Hepatocyte (in vitro differentiated cells): Measurements from ENCODE around the gene EYA3. TPM values are rescaled to one million over a fixed set of nuclear protein-coding genes. Genes with fewer than 3 reads are reported as not detected.

Experiments used
- DNase-seq: peaks from one replicate; pipeline ENCODE4 v3.0.0-alpha.2; 2016; ENCODE audit warnings: low spot score
- H2AFZ ChIP-seq: fragments of 200-600 bp; sonication (generic); 2 replicates; pipeline ENCODE4 v1.6.0; 2016; ENCODE audit warnings: antibody characterized with exemption, mild to moderate bottlenecking
- H3K27ac ChIP-seq: fragments of 200-600 bp; sonication (generic); 2 replicates; pipeline ENCODE4 v1.5.1; 2016; ENCODE audit warnings: mild to moderate bottlenecking
- H3K27me3 ChIP-seq: fragments of 200-600 bp; sonication (generic); 2 replicates; pipeline ENCODE4 v1.6.1; 2016
- H3K36me3 ChIP-seq: fragments of 200-600 bp; sonication (generic); replicated peaks from 2 replicates; pipeline ENCODE4 v1.5.1; 2016; ENCODE audit warnings: low read depth; ENCODE audit not compliant: insufficient read depth
- H3K4me1 ChIP-seq: fragments of 200-600 bp; sonication (generic); 2 replicates; pipeline ENCODE4 v1.5.1; 2016; ENCODE audit warnings: mild to moderate bottlenecking, moderate library complexity; ENCODE audit not compliant: insufficient read depth
- H3K4me2 ChIP-seq: fragments of 200-600 bp; sonication (generic); 2 replicates; pipeline ENCODE4 v1.6.0; 2016
- H3K4me3 ChIP-seq: fragments of 200-600 bp; sonication (generic); 2 replicates; pipeline ENCODE4 v1.5.1; 2016; ENCODE audit warnings: mild to moderate bottlenecking
- H3K79me2 ChIP-seq: fragments of 200-600 bp; sonication (generic); 2 replicates; pipeline ENCODE4 v1.6.0; 2017; ENCODE audit warnings: mild to moderate bottlenecking
- H3K9me2 ChIP-seq: fragments of 200-600 bp; sonication (generic); replicated peaks from 2 replicates; pipeline ENCODE4 v1.6.0; 2017; ENCODE audit warnings: mild to moderate bottlenecking; ENCODE audit not compliant: insufficient read depth
- H3K9me3 ChIP-seq: fragments of 200-600 bp; sonication (generic); 2 replicates; pipeline ENCODE4 v1.5.1; 2016; ENCODE audit warnings: low read depth, mild to moderate bottlenecking
- H4K20me1 ChIP-seq: fragments of 200-600 bp; sonication (generic); 2 replicates; pipeline ENCODE4 v1.6.0; 2016; ENCODE audit warnings: mild to moderate bottlenecking; ENCODE audit not compliant: insufficient read depth, poor library complexity, severe bottlenecking
- EZH2 ChIP-seq: fragments of 200-600 bp; sonication (generic); IDR thresholded peaks from 2 replicates; pipeline ENCODE4 v1.6.1; 2016; ENCODE audit warnings: antibody characterized with exemption, mild to moderate bottlenecking, borderline replicate concordance
- EZH2phosphoT487 ChIP-seq: fragments of 200-600 bp; sonication (generic); IDR thresholded peaks from one replicate; pipeline ENCODE4 v1.6.1; 2018; ENCODE audit warnings: antibody characterized with exemption, mild to moderate bottlenecking, low read depth, moderate library complexity; ENCODE audit not compliant: unreplicated experiment, severe bottlenecking
- WGBS: methylation state at CpG from one replicate; pipeline ENCODE4 v1.1.6; 2016; ENCODE audit warnings: low lambda C conversion rate; ENCODE audit errors: missing lambda C conversion rate; 5-methylcytosine and 5-hydroxymethylcytosine counted together
- polyA plus RNA-seq: library from polyadenylated mRNA; unstranded; fragments of >200 nt; fragmentation: Nextera tagmentation; extraction: Ambion mirVana; gene quantifications from 2 replicates; pipeline ENCODE4 v1.2.1, GENCODE V29; 2016
- total RNA-seq: library from RNA; depleted of rRNA; stranded (reverse); fragments of >200 nt; gene quantifications from 2 replicates; pipeline ENCODE4 v1.2.3, GENCODE V29; 2014
- TF ChIP-seq, protein P1 (sequence below): fragments of 200-600 bp; sonication (generic); IDR thresholded peaks from 2 replicates; pipeline ENCODE4 v1.5.1; 2016; ENCODE audit warnings: antibody characterized with exemption, mild to moderate bottlenecking; ENCODE audit not compliant: poor library complexity

EYA3 gene
- total and polyA plus RNA-seq, 2 experiments from 2014 or later: 4.2 to 19.9 TPM

DNA sequence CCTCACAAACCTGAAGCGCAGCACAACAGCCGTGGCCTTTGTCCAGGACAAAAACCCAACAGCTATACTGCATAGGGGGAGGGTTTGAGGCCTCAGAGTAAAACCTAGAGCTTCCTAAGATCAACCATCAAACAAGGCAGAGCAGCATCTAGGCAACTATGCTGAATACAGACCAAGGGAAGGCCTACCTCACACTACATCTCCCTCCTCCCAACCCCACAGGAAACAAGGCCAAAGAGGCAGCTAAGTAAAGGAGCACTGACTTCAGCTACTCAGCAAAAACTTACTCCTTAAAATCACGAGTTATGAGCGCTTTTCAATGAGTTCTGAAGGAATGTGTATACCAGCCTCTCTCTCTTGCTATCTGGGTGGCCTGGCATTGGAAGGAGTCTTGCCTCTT is 116.3 kb downstream of the EYA3 start:
- H3K4me3 ChIP-seq: no peak overlapping the region
- no peak overlapping the region for H3K4me2 ChIP-seq
- H3K9me3 ChIP-seq: no peaks in the 10 kb centered on the region
- WGBS: 92% methylated on average over 4 of the region's 4 CpGs
- no peaks in the 10 kb centered on the region for H3K4me1 ChIP-seq
- H2AFZ ChIP-seq: no peak overlapping the region
- H3K9me2 ChIP-seq: no peaks in the 10 kb centered on the region
- TF ChIP-seq, protein P1, sequence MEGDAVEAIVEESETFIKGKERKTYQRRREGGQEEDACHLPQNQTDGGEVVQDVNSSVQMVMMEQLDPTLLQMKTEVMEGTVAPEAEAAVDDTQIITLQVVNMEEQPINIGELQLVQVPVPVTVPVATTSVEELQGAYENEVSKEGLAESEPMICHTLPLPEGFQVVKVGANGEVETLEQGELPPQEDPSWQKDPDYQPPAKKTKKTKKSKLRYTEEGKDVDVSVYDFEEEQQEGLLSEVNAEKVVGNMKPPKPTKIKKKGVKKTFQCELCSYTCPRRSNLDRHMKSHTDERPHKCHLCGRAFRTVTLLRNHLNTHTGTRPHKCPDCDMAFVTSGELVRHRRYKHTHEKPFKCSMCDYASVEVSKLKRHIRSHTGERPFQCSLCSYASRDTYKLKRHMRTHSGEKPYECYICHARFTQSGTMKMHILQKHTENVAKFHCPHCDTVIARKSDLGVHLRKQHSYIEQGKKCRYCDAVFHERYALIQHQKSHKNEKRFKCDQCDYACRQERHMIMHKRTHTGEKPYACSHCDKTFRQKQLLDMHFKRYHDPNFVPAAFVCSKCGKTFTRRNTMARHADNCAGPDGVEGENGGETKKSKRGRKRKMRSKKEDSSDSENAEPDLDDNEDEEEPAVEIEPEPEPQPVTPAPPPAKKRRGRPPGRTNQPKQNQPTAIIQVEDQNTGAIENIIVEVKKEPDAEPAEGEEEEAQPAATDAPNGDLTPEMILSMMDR: no peak
- TF ChIP-seq EZH2phosphoT487 (no peak), EZH2 (no peak)
- peaks cover 3% of the 10 kb centered on the region for H3K36me3 ChIP-seq
- H3K27ac ChIP-seq: no peak overlapping the region
- H3K27me3 ChIP-seq: no peaks in the 10 kb centered on the region
- H3K79me2 ChIP-seq: no peaks in the 10 kb centered on the region
- H4K20me1 ChIP-seq: no peaks in the 10 kb centered on the region
- DNase-seq: no peak

DNA sequence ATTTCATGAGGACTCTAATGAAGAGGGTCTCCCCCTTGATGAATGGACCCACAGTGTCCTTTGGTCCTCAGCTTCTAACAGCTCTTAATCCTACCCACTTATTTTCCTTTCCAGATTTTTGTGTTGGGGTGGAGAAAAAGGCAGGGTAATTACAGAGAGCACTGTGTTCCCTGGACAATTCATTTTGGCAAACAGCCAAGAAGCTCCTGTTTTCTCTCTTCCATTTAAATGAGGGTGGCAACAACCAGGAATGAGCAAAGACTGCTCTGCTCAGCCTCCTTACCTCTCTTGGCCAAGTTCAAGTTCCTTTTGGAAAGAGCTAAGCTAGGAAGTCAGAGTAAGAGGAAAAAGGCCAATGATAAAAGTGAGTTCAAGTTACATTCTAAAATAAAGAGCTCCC is 116.7 kb downstream of the EYA3 start:
- Histone ChIP-seq H3K27me3 (no peaks in the 10 kb centered on the region), H3K4me1 (no peaks in the 10 kb centered on the region), H4K20me1 (no peaks in the 10 kb centered on the region), H3K9me2 (no peaks in the 10 kb centered on the region), H3K4me3 (no peak overlapping the region), H3K36me3 (peaks cover 3% of the 10 kb centered on the region), H3K9me3 (no peaks in the 10 kb centered on the region), H3K4me2 (no peak overlapping the region), H3K27ac (no peak overlapping the region), H2AFZ (no peak overlapping the region), H3K79me2 (no peaks in the 10 kb centered on the region)
- TF ChIP-seq, protein P1: no peak
- TF ChIP-seq EZH2phosphoT487 (no peak), EZH2 (no peak)
- DNase-seq: no peak

DNA sequence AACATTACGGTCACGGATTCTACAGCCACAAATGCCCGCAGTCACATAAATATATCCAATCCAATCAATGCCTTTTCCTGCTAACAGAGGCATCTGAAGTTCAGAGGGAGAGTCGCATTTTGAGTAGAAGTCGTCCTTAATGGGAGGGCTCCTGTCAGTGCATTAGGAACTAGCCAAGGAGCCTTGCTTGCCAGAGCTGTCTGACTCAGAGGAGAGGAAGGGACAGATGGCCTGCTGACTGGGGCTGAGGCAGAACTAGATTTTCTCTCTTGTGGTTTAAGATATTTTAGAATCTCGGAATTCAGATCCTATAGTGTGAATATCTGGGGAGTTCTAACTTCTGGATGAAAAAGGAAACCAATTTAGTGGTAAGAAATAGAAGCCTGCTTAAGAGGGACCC is 118.0 kb downstream of the EYA3 start:
- WGBS: 94% methylated on average over 6 of the region's 6 CpGs
- Histone ChIP-seq H3K4me3 (no peak overlapping the region), H3K9me2 (no peaks in the 10 kb centered on the region), H3K27ac (no peak overlapping the region), H3K36me3 (peaks cover 3% of the 10 kb centered on the region), H3K9me3 (no peaks in the 10 kb centered on the region), H3K4me1 (no peaks in the 10 kb centered on the region), H2AFZ (no peak overlapping the region), H3K79me2 (no peaks in the 10 kb centered on the region), H3K4me2 (no peak overlapping the region), H3K27me3 (no peaks in the 10 kb centered on the region), H4K20me1 (no peaks in the 10 kb centered on the region)
- TF ChIP-seq, protein P1: no peak
- TF ChIP-seq EZH2 (no peak), EZH2phosphoT487 (no peak)
- no peak for DNase-seq

GRCh38 chr1:27968692-27969091 is 119.7 kb downstream of the EYA3 start:
- H3K79me2 ChIP-seq: no peaks in the 10 kb centered on the region
- 75% methylated on average over 3 of the region's 3 CpGs for WGBS
- no peaks in the 10 kb centered on the region for H3K36me3 ChIP-seq
- no peak overlapping the region for H2AFZ ChIP-seq
- no peaks in the 10 kb centered on the region for H4K20me1 ChIP-seq
- no peaks in the 10 kb centered on the region for H3K27me3 ChIP-seq
- H3K4me3 ChIP-seq: no peak overlapping the region
- H3K9me2 ChIP-seq: no peaks in the 10 kb centered on the region
- no peak for DNase-seq
- TF ChIP-seq EZH2phosphoT487 (no peak), EZH2 (no peak)
- TF ChIP-seq, protein P1: no peak
- peak overlapping the region; percentile 20 for H3K27ac ChIP-seq
- no peak overlapping the region for H3K4me2 ChIP-seq
- no peaks in the 10 kb centered on the region for H3K4me1 ChIP-seq
- H3K9me3 ChIP-seq: no peaks in the 10 kb centered on the region
